ENCODE data around the gene MYDGF.

MYDGF gene

DNA sequence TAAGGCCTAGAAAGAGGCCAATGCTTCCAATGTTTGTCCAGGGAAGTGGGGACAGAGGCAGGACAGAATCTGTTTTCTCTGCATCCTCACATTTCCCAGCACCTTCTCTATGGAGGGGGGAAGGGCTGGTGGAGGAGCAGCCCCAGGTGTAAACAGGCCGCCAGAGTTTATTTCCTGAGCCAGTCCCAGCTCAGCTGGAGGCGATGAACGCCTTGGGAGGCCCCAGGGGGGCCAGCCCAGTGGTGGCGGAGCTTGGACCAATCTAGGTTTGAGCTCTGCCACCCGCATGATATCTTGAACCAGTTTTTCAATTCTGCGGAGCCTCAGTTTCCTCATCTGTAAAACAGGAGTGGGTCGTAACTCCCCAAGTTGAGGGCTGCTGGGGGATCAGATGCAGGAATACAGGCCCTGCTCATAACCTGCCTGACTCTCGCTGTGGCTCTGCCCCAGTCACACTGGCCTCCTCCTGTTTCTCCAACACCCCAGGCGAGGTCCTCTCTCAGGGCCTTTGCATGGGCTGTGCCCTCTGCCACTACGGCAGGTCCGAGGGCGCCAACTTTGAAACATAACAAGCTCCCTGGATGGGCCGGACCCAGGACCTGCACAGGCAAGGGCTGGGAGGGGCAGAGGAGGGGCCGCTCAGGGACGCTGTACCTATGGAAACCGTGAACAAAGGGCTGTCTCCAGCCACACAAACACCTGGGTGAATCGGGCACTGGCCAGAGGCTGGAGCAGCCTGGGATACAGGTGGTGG is 29.7 kb downstream of the MYDGF start:
- DNase-seq: no peak

DNA sequence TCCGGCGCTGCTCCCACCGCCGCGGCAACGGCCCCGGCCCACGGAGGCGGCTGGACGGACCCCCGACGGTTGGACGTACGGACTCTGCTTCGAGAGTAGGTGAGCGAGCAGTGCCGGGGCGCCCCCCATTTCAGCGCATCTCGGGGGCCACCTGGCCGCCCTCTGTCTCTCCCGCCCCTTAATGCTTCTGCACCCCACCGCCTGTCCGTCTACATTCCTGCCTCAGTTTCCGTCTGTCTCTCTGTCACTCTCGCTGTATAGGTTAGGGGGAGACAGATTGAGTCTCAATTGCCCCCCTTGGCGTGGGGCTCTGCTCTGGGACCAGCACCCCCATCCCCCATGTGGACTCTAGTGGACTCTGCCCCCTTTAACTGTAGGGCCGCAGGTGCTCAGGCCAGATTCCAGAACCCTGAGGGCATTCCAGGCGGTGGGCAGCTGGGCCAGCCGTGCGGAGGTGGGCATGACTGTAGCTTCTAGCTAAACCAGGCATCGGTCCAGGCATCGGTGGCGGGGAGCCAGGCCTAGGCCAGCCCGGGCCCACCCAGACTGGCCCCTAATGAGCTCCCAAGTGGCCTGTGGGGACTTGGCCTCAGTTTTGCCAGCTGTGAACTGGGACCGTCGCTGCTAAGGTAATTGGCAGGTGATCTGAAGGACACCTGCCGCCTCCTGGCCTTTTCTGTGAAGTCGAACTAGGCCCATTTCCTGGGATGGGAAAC is 30.5 kb downstream of the MYDGF start:
- no peak for DNase-seq

DNA sequence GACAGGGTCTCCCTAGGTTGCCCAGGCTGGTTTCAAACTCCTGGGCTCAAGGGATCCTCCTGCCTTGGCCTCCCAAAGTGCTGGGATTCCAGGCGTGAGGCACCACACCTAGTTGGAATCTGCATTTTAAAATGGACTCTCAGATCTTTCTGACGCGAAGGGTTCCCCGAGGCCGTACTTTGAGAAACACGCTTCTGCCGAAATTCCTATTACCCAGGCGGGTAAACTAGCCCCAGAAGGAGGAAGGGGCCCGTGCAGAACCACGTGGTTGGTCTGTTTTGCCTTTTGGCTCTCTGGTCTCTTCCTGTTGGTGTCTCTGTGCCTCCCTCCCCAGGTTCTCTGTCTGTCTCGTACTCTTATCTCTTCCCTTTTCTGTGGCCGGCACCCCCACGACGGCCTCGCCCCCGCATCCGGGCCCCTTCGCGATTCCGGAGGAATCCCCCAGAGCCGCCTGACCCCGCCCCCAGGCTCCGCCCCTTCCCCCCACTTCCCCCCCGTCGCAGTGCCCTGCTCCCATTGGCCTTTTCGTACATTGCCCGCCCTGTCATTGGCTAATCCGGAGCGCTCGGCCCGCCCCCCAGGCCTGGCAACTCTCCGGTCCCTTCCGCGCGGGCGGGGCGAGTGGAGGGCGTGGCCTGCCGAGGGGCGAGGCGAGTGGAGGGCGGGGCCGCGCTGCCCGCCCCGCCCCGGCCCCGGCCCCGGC is 31.2 kb downstream of the MYDGF start, which contains the start of gene TNFAIP8L1:
TNFAIP8L1 (plus strand) TSS at position 689 of the 703 bp plus-strand sequence. CDS start 12,354 bp downstream, outside the sequence.
- DNase-seq: peak; percentile 99

DNA sequence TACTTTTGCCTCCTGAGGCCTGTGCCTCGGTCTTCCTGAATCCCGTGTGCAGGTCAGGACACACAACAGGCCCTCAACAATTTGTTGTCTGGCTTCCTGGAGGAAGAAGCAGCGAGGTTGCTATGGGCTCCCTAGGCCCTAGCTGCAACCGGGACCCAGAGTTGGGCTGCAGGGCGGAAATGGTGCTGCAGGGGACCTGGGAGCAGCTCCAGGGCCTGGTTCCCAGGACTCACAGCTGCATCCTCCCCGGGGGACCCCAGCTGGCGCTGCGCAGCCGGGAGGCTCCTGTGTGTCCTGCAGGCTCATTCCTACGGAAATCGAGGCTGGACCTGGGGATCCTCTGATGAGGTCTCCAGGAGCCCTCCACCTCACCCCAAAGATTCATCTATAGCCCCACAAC is 31.8 kb downstream of the MYDGF start:
- DNase-seq: no peak

DNA sequence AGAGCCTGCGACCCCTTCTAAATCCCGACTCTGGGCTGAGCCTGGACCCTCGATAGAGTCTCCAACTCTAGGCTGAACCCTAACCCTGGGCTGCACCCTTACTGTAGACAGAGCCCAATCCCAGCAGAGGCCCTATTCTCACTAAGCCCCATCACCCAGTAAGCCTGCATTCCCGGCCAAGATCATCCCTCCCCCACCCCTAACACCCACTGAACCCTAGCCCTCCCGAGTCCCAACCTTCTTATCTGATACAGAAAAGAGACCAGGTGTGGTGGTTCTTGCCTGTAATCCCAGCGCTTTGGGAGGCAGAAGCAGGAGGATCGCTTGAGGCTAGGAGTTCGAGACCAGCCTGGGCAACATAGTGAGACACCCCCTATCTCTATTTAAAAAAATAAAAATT is 33.4 kb downstream of the MYDGF start:
- no peak for DNase-seq

GRCh38 chr19:4636151-4636717 is 33.9 kb downstream of the MYDGF start:
- DNase-seq: peak; percentile 23

- DNase-seq: no peak
Observed at GRCh38 chr19:4635754-4636116, 34.4 kb downstream of the MYDGF start.

DNA sequence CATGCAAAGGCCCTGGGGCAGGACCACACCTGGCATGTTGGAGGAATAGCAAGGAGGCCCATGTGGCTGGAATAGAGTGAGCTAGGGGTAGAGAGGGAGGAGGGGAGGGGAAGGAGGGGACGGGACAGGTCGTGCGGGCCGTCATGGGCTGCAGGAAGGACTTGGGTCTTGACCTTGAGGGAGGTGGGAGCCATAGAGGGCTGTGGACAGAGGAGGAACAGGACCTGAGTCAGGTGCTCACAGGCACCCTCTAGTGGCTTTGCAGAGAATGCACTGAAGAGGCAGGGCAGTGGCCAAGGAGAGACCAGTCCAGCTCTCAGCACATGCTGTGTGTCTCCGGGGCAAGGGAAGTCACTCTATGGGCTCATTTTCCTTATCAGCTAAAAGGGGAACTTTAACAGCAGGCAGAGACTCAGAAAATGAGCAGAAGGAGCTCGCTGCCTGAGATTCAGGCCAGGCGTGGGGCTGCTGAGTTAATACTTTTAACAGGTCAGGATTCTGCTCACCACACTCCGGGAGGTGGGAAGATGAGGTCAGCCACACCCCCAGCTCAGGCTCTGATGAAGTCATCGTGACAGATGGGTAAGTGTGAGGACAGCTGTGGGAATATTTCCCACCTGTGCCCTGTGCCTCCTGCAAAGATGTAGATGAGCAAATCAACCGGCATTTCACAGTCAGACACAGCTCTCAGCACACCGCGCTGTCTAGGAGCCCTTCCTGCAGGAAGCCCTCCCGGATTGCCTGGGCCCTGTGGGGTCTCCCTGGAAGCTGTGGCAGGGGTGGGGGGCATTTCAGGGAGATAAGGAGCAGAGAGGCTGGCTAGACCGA is 36.8 kb downstream of the MYDGF start:
- DNase-seq: peak; percentile 95

DNA sequence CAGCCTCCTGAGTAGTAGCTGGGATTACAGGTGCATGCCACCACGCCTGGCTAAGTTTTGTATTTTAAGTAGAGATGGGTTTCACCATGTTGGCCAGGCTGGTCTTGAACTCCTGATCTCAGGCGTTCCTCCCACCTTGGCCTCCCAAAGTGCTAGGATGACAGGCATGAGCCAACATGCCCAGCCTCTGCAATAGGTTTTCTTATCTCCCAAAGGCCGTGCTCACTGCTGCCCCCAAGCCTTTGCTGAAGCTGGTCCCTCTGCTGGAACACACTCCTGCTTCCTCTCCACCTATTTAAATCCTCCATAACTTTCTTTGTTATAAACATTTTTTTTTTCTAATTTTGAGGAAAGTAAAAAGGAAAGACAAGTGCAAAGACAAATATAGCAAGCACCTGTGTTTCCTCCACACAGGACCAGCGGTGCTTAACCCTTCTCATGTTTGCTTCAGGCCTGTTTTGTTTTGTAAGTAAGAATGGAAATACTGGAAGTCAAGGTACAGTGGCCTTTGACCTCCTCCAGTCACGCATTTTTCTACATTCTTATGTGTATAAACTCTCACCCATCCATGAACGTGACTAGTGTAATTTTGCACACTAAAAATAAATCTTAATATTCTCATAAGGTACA is 45.3 kb downstream of the MYDGF start:
- peak; percentile 56 for DNase-seq

GRCh38 chr19:4624301-4624700 is 45.8 kb downstream of the MYDGF start:
- no peak for DNase-seq

GRCh38 chr19:4622695-4623421 is 47.3 kb downstream of the MYDGF start:
- DNase-seq: no peak

- DNase-seq: no peak
Observed at GRCh38 chr19:4620675-4621074, 49.5 kb downstream of the MYDGF start.

- DNase-seq: no peak
Observed at GRCh38 chr19:4619668-4620294, 50.4 kb downstream of the MYDGF start.

DNA sequence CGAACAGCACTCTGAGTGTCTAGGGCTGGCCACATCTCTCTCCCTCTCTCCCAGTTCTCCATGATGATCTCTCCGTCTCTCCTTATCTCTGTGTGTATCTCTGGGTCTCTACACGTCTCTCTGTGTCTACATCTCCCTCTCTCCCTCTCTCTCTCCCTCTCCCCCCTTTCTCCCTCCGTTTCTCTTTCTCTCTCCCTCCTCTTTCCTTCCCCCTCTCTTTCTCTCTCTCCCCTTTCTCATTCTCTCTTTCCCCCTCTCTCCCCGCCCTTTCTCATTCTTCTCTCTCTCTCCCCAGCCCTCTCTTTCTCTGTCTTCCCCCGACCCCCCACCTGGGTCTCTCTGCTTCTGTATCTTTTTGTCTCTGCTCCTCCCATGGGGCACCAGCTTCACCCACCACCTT is 52.1 kb downstream of the MYDGF start:
- DNase-seq: no peak

GRCh38 chr19:4613254-4613751 is 56.8 kb downstream of the MYDGF start:
- no peak for DNase-seq

- DNase-seq: peak; percentile 65
Observed at GRCh38 chr19:4609878-4610511, 60.1 kb downstream of the MYDGF start.

Data from MV-4-11 (cell line).